Stimulated activated CD4-positive, alpha-beta T cell treated with anti-CD3 and anti-CD28 coated beads, Interleukin-1b, Interleukin-23, amount 100 ng/mL, for 1 hour (primary cell): ENCODE results near the gene OCA2.
"Not testable (repeated sequence)": the region's sequence is repeated elsewhere in the genome, so short reads cannot be mapped to it uniquely, and the experiment has no call there.

ENCODE experiments used
- DNase-seq, 2 donors: peaks; one replicate each; pipeline ENCODE4 v3.0.0-alpha.2; 2020; ENCODE audit warnings: low read depth in 2 of 2

The OCA2 gene

GRCh38 chr15:27774191-27774590 lies 324.9 kb downstream of the OCA2 start:
- no peak for DNase-seq

GRCh38 chr15:27771892-27772291 lies 327.2 kb downstream of the OCA2 start:
- no peak for DNase-seq

- no peak for DNase-seq
Observed at GRCh38 chr15:27770769-27771554, 328.2 kb downstream of the OCA2 start.

- DNase-seq, result no peak
Observed at GRCh38 chr15:27770086-27770607, 329.0 kb downstream of the OCA2 start.

GRCh38 chr15:27769652-27770051 lies 329.5 kb downstream of the OCA2 start:
- DNase-seq, result no peak

- no peak for DNase-seq
Observed at GRCh38 chr15:27768732-27769475, 330.2 kb downstream of the OCA2 start.

- no peak for DNase-seq
Observed at GRCh38 chr15:27767918-27768640, 331.0 kb downstream of the OCA2 start.

- DNase-seq, result not testable (repeated sequence)
Observed at GRCh38 chr15:27767430-27767829, 331.7 kb downstream of the OCA2 start.

- DNase-seq, result no peak
Observed at GRCh38 chr15:27764339-27764738, 334.8 kb downstream of the OCA2 start.

- DNase-seq, result no peak
Observed at GRCh38 chr15:27763514-27763913, 335.6 kb downstream of the OCA2 start.

- DNase-seq, result no peak
Observed at GRCh38 chr15:27762471-27762870, 336.6 kb downstream of the OCA2 start.

GRCh38 chr15:27757052-27757451 lies 342.1 kb downstream of the OCA2 start:
- no peak for DNase-seq

- DNase-seq, result no peak
Observed at GRCh38 chr15:27752691-27753090, 346.4 kb downstream of the OCA2 start.

- DNase-seq, result no peak
Observed at GRCh38 chr15:27747997-27748396, 351.1 kb downstream of the OCA2 start.

GRCh38 chr15:27746401-27746955 lies 352.6 kb downstream of the OCA2 start:
- no peak for DNase-seq

- no peak for DNase-seq
Observed at GRCh38 chr15:27744641-27745040, 354.5 kb downstream of the OCA2 start.

GRCh38 chr15:27743638-27744037 lies 355.5 kb downstream of the OCA2 start:
- DNase-seq, result no peak

- DNase-seq, result no peak
Observed at GRCh38 chr15:27742751-27743477, 356.2 kb downstream of the OCA2 start.

- no peak for DNase-seq
Observed at GRCh38 chr15:27741226-27741860, 357.8 kb downstream of the OCA2 start.

GRCh38 chr15:27734785-27735495 lies 364.2 kb downstream of the OCA2 start:
- no peak for DNase-seq
